Suppressor macrophage treated with lipopolysaccharide for 4 hours (primary cell): ENCODE data around the gene UBE2U.
A peak's percentile ranks its signal among the peaks of the same experiment; 100 is the strongest.
"Not testable (repeated sequence)": the region's sequence is repeated elsewhere in the genome, so short reads cannot be mapped to it uniquely, and the experiment has no call there.

Experiments
- DNase-seq: peaks from one replicate; pipeline ENCODE4 v3.0.0-alpha.2; 2020

Gene UBE2U

GRCh38 chr1:64242895-64243756 lies 39.7 kb downstream of the UBE2U start:
- DNase-seq: peak; percentile 26

DNA sequence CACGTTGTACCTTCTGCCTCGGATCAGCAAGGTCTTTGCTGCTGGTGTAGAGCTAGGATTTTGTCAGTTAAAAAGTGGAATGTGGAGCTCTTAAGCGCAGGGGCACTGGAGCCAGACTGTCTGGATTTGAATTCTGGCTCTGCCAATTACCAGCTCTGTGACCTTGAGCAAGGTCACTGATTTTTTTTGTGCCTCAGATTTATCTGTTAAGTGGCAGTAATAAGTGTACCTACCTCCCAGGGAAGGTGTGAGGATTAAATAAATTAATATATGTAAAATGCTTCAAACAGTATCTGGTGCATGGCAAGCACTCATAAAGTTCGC lies 40.3 kb downstream of the UBE2U start:
- no peak for DNase-seq

GRCh38 chr1:64245495-64245894 lies 42.1 kb downstream of the UBE2U start:
- DNase-seq: peak; percentile 4

DNA sequence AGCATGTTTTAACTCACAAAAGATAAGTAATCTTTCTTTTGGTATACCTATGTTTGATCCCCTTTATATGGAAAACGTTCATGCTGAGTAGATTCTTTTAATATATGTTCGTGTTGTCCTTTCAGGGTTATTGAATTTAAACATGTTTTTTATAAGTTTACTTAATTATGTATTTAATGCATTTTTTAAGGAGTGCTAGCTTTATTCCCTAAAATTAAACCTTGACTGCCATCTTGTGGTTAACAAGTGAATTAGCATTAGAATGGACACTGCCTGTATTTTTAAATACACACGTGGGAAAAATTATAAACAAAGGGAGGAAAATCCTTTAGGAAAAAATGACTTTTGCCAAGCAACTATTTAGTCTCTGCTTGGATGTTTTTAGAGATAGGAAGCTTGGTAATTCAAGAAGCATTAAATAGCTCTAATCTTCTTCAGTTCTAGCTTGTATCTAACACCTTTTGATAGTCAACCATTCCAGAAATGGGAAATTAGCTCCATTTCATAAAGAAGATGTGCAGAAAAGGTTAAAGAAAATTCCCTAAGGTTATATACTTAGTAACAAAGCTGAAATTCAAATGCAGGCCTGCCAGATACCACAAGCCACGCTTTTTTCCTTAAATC lies 43.0 kb downstream of the UBE2U start:
- peak; percentile 72 for DNase-seq

DNA sequence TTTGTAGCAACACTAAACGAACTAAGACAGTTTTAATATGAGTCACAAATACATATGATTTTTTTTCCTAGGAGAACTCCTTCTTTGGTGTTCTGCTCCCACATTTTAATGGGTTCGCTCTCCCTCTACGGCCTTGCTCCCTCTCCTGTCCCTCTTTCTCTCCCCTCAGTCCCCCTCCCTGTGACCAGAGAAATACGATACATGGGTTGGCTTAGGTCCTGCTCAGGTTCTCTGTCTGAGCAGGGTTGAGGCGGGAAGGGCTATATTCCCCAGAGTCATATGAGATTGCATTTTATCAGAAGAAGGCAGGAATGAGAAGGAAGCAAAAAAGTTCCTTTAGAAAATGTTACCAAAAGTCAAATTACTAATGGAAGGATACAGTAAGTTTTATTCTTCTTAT lies 44.6 kb downstream of the UBE2U start:
- no peak for DNase-seq

DNA sequence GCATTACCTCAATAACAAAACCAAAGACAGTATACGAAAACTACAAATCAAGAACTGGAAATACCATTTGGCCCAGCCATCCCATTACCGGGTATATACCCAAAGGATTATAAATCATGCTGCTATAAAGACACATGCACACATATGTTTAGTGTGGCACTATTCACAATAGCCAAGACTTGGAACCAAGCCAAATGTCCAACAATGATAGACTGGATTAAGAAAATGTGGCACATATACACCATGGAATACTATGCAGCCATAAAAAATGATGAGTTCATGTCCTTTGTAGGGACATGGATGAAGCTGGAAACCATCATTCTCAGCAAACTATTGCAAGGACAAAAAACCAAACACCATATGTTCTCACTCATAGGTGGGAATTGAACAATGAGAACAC lies 47.0 kb downstream of the UBE2U start:
- DNase-seq: not testable (repeated sequence)

- no peak for DNase-seq
These were observed 48.5 kb downstream of the UBE2U start for GRCh38 chr1:64251971-64252370.

- not testable (repeated sequence) for DNase-seq
These were observed 53.8 kb downstream of the UBE2U start for GRCh38 chr1:64257233-64257632.

GRCh38 chr1:64258444-64258843 lies 55.0 kb downstream of the UBE2U start:
- DNase-seq: not testable (repeated sequence)

DNA sequence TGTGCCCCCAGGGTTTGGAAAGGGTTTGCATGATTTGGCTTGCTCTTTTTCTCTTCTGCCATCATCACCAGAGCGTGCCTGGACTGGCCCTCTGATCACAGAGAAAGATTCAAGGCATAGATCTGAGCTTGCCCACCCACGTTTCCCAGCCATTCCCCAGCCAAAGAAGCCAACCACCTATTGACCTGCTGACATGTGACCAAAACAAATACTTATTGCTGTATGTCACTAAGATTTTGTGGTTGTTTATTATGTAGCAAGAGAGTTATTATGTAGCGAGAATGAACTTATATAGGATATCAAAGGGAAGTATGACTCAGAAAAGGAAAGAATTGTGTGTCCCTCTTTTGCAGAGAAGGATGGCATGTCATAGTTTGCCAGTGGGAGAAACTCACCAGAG lies 59.9 kb downstream of the UBE2U start:
- no peak for DNase-seq

DNA sequence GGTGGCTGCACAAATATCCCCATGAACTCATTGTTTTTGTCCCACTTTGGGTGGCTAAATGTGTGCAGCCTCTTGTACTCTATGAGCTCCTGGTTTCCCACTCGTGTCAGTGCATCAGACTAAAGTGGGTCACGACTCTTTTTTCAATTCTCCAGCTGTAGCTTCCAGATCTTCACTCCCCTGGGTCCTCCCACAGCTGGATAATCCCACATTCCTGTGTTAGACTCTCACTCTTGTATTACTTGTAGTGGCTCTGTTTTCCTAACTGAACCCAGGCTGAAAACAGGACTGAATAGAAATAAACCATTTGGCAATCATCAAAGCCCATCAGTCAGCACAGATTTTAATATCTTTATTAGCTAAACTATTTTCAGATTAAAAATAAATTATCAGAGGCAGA lies 60.4 kb downstream of the UBE2U start:
- DNase-seq: no peak

- no peak for DNase-seq
These were observed 61.7 kb downstream of the UBE2U start for GRCh38 chr1:64265141-64265540.

DNA sequence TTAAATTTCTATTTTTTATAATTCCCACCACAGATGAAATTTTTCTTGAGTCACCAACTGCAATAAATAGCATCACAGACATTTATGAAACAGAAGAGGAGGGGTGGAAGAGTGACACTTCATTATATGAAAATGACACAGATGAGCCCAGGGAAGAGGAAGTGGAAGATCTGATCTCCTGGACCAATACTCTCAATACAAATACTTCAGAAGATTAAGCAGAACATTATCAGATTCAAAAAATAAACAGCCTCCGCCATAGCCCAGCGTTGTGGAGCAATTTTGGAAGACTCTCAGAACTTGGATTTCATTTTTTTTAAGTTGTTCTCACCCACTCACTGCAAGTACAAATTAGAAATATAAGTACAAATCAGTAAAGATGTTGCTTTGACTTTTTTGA lies 63.6 kb downstream of the UBE2U start:
- DNase-seq: no peak

- peak; percentile 82 for DNase-seq
These were observed 65.5 kb downstream of the UBE2U start for GRCh38 chr1:64268653-64269557.

GRCh38 chr1:64269558-64269884 lies 66.1 kb downstream of the UBE2U start:
- DNase-seq: no peak

DNA sequence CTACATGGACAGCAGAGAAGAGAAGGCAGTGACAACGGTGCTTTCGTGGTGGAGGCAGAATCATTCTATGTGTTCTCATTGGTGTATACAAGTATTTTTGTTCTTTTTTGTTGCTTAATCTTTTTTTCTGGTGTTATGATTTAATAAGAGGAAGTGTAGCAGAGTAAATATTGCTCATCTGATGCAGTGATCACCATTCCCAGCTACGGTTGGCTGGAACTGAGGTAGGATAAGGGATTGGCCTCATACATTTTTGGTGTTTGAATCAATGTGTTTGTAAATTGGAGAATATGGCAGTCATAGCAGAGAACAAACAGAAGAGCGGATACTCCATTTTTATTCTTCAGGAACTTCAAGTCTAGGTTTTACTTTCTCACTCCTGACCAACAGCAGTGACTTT lies 76.6 kb downstream of the UBE2U start:
- DNase-seq: no peak

DNA sequence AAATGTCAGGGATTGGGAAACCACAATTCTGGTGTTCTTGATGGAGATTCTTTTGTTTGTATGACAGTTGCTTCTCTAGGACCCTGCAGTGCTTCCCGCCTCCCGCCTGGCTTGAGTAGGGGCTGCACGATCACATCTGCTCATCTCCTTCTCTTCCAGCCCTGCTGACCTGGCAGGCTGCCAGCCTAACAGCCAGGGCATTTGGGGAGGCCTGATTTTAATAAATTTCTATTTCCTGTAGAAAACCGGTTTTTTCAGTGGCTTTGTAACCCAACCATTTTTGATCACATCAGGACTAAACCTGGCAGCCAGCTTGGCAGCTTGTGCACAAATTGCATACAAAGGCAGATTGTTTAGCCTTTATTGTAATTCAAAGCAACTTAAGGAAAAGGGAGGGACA lies 78.9 kb downstream of the UBE2U start:
- no peak for DNase-seq

DNA sequence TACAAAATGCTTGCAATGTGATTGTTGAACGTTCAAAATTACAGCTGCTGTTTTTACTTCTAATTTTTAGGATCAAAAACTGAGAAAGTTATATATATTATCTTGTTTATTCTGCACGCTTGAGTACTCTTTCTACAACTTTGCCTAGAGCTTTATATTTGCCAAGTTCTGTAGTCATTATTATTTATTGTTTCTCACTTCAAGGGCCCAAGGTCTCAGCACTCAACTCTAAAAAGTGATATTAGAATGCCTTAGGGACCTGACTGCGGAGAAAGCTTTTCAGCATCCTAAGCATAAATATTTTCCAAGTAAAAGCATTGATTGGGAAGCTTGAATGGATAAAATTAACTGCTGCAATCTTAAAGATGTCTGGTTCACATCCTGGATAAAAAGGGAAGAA lies 83.6 kb downstream of the UBE2U start:
- DNase-seq: no peak

GRCh38 chr1:64290420-64290819 lies 87.0 kb downstream of the UBE2U start:
- DNase-seq: no peak

GRCh38 chr1:64291931-64292330 lies 88.5 kb downstream of the UBE2U start:
- DNase-seq: no peak

- DNase-seq: no peak
These were observed 89.0 kb downstream of the UBE2U start for GRCh38 chr1:64292399-64292798.

DNA sequence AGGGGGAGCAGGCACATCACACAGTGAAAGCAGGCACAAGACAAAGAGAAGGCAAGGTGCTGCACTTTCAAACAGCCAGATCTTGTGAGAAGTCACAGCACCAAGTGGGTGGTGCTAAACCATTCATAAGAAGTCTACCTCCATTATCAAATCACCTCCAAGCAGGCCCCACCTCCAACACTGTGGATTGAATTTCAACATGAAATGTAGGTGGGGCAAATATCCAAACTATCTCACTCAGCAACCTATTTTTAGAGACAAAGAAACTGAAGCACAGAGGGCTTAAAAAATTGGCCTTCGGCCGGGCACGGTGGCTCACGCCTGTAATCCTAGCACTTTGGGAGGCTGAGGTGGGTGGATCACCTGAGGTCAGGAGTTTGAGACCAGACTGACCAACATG lies 90.4 kb downstream of the UBE2U start:
- DNase-seq: no peak

DNA sequence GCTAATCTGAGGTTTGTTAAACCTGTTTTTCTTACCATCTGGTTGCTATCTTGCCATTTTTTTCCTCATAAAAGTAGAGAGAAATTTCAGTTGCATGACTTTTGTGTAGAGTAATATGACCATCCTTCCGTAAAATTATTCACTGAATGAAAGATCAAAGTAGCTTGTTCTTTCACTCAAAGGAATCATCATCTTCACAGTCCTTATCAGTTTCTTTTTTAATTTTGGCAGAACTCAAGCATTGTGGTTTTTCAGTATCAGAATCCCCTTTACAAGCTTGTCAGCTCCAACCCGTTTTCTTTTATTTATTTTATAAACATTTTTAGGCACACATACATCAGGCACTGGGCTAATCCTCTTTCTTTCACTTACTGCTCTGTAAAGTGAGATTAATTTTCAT lies 91.7 kb downstream of the UBE2U start:
- no peak for DNase-seq

DNA sequence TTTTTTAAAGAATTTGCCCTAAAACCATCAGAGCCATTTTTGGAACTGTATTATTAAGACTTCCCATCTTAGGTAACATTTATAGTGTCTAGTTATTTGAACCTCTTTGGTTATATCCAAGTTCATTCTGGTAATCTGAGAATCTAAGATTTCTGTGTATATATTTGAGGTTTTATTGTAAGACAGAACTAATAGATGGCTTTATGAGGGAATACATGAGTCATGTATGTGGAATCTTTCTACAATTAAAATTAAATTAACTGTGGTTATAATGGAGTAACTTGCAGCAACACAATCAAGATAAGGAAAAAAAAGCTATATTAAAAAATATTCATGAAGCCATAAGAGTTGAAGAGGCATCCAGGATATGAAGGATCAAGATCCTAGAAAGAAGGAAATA lies 92.1 kb downstream of the UBE2U start:
- no peak for DNase-seq
